ACC112 (cell line): ENCODE results near the gene IRX4.

Source experiments
- H2AFZ ChIP-seq: fragments of 200-600 bp; sonication (generic); one replicate; pipeline ENCODE4 v1.6.0; 2017; ENCODE audit warnings: antibody characterized with exemption, low read length; ENCODE audit not compliant: unreplicated experiment
- H3K27ac ChIP-seq: fragments of 200-600 bp; sonication (generic); 2 replicates; pipeline ENCODE4 v1.5.1; 2014; ENCODE audit warnings: low read depth, mild to moderate bottlenecking, antibody characterized with exemption, low read length, moderate library complexity
- H3K27me3 ChIP-seq: fragments of 200-600 bp; sonication (generic); 2 replicates; pipeline ENCODE4 v1.6.1; 2014; ENCODE audit warnings: mild to moderate bottlenecking, antibody characterized with exemption, low read length, moderate library complexity, mixed read lengths; ENCODE audit not compliant: insufficient read depth
- H3K36me3 ChIP-seq: fragments of 200-600 bp; sonication (generic); 2 replicates; pipeline ENCODE4 v1.6.1; 2016; ENCODE audit warnings: mild to moderate bottlenecking, antibody characterized with exemption, low read length, moderate library complexity, mixed read lengths; ENCODE audit not compliant: insufficient read depth
- H3K4me1 ChIP-seq: fragments of 200-600 bp; sonication (generic); one replicate; pipeline ENCODE4 v1.6.1; 2016; ENCODE audit warnings: low read length, mixed read lengths; ENCODE audit not compliant: insufficient read depth, unreplicated experiment, control insufficient read depth
- H3K4me3 ChIP-seq: fragments of 200-600 bp; sonication (generic); 2 replicates; pipeline ENCODE4 v1.5.1; 2014; ENCODE audit warnings: mild to moderate bottlenecking, low read depth, low read length
- H3K79me2 ChIP-seq: fragments of 200-600 bp; sonication (generic); one replicate; pipeline ENCODE4 v1.6.0; 2016; ENCODE audit warnings: low read length; ENCODE audit not compliant: control insufficient read depth, unreplicated experiment, insufficient read depth

IRX4 gene

DNA sequence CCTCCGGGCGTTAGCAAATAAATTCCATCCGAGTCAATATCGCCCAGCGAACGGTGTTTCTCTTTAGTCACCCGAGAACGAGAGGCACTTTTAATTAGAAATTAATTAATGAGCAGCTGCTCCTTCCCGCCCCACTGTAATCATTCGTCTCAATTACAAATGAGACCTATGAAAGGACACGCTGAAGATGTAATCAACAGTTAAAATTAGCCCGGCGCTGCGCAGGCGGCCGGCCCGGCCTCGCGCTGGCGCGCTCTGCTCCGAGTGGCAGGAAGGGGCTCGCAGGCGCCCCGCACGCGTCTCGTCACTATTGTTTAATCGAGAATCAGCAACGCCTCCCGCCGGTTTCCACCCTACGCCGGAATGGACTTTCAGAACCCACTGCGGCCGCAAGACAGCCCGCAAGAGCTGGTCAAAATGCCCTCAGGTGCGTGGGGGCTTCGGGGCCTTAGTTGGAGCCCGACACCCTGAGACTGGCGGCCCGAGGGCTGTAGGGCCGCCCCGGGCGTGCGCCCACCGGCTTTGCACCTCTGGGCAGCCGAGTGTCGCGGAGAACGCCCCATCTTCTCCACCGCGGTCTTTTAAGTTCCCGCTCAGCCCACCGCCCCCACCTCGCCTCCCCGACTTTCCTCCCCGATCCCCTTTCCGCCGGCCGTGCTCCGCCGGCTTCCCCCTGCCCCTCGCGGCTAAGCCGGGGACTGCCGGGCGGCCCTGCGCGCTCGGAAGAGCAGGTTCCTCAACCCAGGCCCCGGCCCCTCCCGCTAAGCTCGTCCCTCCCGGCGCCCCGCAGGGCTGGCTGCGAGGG lies 597 bp upstream of the IRX4 start:
- peak overlapping the region; percentile 75 for H3K4me3 ChIP-seq
- no peaks in the 10 kb centered on the region for H3K36me3 ChIP-seq
- peaks cover 96% of the 10 kb centered on the region for H3K27me3 ChIP-seq
- H3K79me2 ChIP-seq, result no peaks in the 10 kb centered on the region
- H3K27ac ChIP-seq, result peak overlapping the region; percentile 72; the same call in 1 of the 2 replicates
- H3K4me1 ChIP-seq, result no peaks in the 10 kb centered on the region
- peak overlapping the region; percentile 34 for H2AFZ ChIP-seq

DNA sequence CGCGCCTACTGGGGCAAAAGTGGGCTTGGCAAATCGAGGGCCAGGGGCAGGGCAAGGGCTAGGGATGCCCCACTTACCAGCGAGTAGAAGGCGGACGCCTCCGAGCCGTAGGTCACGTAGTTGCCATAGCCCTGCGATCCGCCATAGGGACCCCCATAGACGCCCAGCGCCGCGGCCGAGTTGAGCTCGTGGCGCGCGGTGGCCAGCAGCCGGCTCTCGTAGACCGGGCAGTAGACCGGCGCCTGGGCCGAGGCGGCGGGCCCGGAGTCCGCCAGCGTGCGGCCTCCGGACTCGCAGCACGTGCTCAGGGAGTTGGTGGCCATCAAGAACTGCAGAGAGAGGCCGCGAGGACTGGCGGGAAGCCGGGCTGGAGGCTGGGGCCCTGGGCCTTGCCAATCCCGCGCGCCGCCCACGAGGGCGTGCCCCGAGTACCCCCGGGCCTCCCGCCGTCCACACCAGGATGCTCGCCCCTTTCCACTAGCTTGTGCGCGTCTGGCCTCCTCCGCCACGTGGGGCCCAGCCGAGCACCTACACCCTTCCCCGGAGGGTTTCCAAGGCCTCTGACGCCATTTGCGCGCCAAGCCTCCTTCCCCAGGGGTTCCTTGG lies 891 bp downstream of the IRX4 start:
- Histone ChIP-seq H2AFZ (no peak overlapping the region), H3K4me1 (no peaks in the 10 kb centered on the region), H3K4me3 (peak overlapping the region; percentile 75), H3K36me3 (0 out of 2 replicates have a peak, but pooled peaks cover 4% of the 10 kb centered on the region), H3K79me2 (no peaks in the 10 kb centered on the region), H3K27ac (peak overlapping the region; percentile 72), H3K27me3 (peaks cover 97% of the 10 kb centered on the region)

DNA sequence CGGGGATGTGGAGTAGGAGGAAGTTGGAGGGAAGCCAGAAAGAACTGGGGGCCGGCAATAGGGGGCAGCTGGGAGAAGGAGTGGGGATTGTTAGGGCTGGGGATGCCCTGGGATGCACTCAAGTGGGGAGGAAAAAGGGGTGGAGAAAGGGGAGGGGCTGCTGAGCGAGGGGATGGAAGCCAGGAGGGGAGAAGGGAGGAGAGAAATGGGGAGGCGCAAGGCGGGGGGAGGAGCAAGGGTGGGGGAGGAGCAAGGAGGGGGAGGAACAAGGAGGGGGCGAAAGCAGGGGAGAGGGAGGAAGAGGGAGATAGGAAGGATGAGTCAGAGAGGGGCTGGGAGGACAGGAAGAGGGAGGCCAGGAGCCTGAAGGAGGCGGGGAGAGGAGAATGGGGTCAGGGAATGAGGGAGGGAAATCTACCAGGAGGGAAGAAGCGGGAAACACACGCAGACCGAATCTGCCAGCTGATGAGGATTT lies 1.6 kb downstream of the IRX4 start:
- H2AFZ ChIP-seq, result no peak overlapping the region
- H3K27ac ChIP-seq, result peak overlapping the region; percentile 72; the same call in 1 of the 2 replicates
- H3K4me1 ChIP-seq, result no peaks in the 10 kb centered on the region
- peak overlapping the region; percentile 75 for H3K4me3 ChIP-seq
- H3K36me3 ChIP-seq, result 0 out of 2 replicates have a peak, but pooled peaks cover 4% of the 10 kb centered on the region
- H3K79me2 ChIP-seq, result no peaks in the 10 kb centered on the region
- H3K27me3 ChIP-seq, result peaks cover 97% of the 10 kb centered on the region

GRCh38 chr5:1880377-1881025 lies 2.2 kb downstream of the IRX4 start:
- Histone ChIP-seq H3K79me2 (no peaks in the 10 kb centered on the region), H3K36me3 (0 out of 2 replicates have a peak, but pooled peaks cover 4% of the 10 kb centered on the region), H3K4me3 (peak overlapping the region; percentile 49), H2AFZ (no peak overlapping the region), H3K27me3 (peaks cover 97% of the 10 kb centered on the region), H3K27ac (no peak overlapping the region), H3K4me1 (peaks cover 5% of the 10 kb centered on the region)

GRCh38 chr5:1879292-1880263 lies 3.1 kb downstream of the IRX4 start:
- H2AFZ ChIP-seq, result no peak overlapping the region
- peaks cover 5% of the 10 kb centered on the region for H3K4me1 ChIP-seq
- H3K27ac ChIP-seq, result no peak overlapping the region
- H3K4me3 ChIP-seq, result no peak overlapping the region
- H3K79me2 ChIP-seq, result no peaks in the 10 kb centered on the region
- 0 out of 2 replicates have a peak, but pooled peaks cover 4% of the 10 kb centered on the region for H3K36me3 ChIP-seq
- peaks cover 97% of the 10 kb centered on the region for H3K27me3 ChIP-seq

GRCh38 chr5:1878050-1878849 lies 4.5 kb downstream of the IRX4 start:
- Histone ChIP-seq H3K79me2 (no peaks in the 10 kb centered on the region), H3K4me3 (no peak overlapping the region), H3K27ac (no peak overlapping the region), H3K27me3 (peaks cover 96% of the 10 kb centered on the region), H3K36me3 (0 out of 2 replicates have a peak, but pooled peaks cover 4% of the 10 kb centered on the region), H2AFZ (no peak overlapping the region), H3K4me1 (peaks cover 5% of the 10 kb centered on the region)

- H3K4me1 ChIP-seq, result peaks cover 5% of the 10 kb centered on the region
- H2AFZ ChIP-seq, result no peak overlapping the region
- H3K36me3 ChIP-seq, result 0 out of 2 replicates have a peak, but pooled peaks cover 4% of the 10 kb centered on the region
- no peak overlapping the region for H3K4me3 ChIP-seq
- H3K27ac ChIP-seq, result no peak overlapping the region
- no peaks in the 10 kb centered on the region for H3K79me2 ChIP-seq
- H3K27me3 ChIP-seq, result peaks cover 96% of the 10 kb centered on the region
These were observed 5.3 kb downstream of the IRX4 start for GRCh38 chr5:1877103-1878049.

DNA sequence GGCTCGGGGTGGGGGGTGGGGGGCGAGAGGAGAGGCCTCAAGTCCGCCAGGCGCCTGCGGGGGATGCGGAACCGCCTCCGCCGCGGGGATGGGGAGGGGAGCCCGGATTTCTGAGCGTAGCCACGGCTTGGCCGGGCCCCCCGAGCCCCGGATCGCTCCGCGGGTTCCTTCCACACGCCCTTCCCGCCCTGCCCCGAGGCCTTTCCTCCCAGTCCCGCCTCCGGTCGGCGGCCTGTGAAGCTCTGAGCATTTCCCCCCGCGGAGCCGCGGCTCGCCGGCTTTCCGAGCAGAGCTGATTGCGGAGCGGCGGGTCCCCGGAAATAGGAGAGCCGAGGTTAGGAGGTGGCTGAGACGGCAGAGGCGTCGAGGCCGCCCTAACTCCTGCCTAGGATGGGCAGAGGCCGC lies 6.1 kb downstream of the IRX4 start:
- no peaks in the 10 kb centered on the region for H3K79me2 ChIP-seq
- H3K36me3 ChIP-seq, result 0 out of 2 replicates have a peak, but pooled peaks cover 4% of the 10 kb centered on the region
- peaks cover 93% of the 10 kb centered on the region for H3K27me3 ChIP-seq
- peak overlapping the region; percentile 24; the same call in 1 of the 2 replicates for H3K4me3 ChIP-seq
- H2AFZ ChIP-seq, result no peak overlapping the region
- H3K4me1 ChIP-seq, result peaks cover 5% of the 10 kb centered on the region
- no peak overlapping the region for H3K27ac ChIP-seq
